Stimulated activated CD4-positive, alpha-beta T cell treated with anti-CD3 and anti-CD28 coated beads, Interleukin-4, amount 100 ng/mL, for 24 hours (primary cell): ENCODE measurements around the gene LAYN.

Experiments used
- DNase-seq: peaks from one replicate; pipeline ENCODE4 v3.0.0-alpha.2; 2020

Gene LAYN, protein sequence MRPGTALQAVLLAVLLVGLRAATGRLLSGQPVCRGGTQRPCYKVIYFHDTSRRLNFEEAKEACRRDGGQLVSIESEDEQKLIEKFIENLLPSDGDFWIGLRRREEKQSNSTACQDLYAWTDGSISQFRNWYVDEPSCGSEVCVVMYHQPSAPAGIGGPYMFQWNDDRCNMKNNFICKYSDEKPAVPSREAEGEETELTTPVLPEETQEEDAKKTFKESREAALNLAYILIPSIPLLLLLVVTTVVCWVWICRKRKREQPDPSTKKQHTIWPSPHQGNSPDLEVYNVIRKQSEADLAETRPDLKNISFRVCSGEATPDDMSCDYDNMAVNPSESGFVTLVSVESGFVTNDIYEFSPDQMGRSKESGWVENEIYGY

DNA sequence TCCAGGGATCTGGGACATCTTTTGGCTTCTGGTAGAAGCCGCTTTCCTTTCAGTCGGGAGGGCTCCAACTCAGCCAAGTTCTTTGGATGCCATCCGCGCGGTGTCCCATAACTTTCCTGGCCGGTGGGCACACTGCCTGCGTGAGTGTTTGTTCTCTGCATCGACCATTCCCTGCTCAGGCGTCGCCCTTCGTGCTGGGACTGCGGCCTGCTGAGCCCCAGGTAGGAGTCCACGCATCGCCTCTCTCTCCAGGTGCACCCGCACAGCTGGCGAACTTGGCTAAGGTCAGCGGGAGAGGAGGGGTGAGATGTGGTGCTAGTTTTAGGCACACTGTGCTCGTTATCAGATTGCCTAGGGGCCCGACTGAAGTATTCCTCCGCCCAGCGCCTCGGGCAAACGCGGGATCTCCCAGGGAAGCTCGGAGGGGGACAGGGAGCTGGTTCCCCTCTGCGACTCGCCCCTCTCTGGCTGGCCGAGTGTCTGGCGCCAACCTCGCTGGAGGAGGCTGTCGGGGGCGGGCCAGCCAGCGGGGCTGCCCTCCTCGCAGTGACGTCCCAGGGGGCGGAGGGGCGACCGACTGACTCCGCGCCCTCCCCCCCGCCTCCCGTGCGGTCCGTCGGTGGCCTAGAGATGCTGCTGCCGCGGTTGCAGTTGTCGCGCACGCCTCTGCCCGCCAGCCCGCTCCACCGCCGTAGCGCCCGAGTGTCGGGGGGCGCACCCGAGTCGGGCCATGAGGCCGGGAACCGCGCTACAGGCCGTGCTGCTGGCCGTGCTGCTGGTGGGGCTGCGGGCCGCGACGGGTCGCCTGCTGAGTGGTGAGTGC, at the start of gene LAYN:
TSS of gene LAYN (plus strand) at position 607 of the 823 bp plus-strand sequence. CDS start at position 731, 124 bp downstream.
- no peak for DNase-seq

DNA sequence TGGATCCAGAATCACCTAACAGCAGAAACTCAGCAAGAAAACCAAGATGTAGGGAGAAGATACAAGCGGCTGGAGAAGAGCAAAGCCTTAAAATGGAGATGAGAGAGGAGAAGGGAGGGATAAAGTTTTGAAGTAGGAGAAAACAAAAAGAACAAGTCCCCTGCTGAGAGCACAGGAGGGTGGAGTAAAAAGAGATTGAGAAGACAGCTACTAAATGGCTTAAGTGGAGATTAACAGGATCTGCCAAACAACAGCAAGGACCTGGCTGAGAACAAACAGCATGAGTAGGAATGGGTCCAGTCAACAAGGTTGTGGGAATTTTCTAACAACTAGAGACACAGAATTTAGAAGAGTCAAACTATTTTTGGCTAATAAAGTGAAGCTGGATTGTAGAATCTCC, 46.5 kb upstream of the LAYN start:
- no peak for DNase-seq

DNA sequence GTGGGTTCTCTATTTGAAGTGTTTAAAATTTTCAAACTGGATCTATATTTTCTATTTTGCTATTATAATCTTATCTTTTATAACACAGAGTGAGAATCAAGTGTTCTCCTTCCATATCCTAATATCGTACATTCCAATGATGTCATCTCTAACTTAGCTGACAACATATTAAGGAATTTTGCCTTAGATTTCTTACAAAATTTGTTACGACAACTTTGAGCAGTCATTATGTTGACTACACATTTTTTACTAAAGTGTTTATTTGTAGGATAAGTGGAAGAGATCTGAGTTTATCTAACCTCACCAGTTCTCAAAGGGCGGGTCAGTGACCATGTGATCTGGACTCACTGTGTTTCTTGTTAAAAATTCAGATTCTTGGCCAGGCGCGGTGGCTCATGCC, 41.0 kb upstream of the LAYN start:
- no peak for DNase-seq

DNA sequence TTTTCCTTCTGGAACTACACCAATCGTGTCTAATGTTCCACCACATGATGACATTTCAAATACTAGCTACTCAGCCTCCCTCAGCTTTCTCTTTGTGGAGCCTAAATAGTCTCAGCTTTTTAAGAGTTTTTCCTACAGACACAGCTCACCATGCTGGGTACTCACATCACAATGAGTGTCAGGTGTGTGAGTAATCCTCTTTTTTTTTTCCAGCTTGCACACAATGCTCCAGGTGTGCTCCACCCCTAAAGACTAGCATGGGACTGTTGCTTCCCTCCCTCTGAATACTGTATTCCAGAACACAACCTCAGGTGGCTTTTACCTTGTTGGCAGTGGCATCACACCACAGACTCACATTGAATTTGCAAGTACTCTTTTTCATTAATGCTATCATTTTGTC, 40.0 kb upstream of the LAYN start:
- no peak for DNase-seq

DNA sequence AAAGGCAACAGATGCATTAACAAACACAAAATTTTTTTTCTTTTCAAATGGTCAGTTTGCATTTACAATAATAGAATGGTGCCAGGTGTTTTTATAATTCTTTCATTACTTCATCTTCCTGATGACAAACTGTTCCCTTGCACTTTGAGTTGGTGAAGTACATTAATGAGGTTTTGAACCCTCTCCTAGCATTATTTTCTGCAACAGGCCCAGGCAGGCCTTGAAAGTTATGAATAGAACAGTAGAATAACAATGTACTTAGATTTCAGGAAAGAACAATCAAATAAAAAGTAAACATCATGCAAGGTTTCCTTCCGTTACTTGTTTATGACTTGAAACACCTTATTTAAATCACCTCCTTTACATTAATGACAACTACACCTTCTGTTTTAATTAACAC, 37.9 kb upstream of the LAYN start:
- DNase-seq: no peak

DNA sequence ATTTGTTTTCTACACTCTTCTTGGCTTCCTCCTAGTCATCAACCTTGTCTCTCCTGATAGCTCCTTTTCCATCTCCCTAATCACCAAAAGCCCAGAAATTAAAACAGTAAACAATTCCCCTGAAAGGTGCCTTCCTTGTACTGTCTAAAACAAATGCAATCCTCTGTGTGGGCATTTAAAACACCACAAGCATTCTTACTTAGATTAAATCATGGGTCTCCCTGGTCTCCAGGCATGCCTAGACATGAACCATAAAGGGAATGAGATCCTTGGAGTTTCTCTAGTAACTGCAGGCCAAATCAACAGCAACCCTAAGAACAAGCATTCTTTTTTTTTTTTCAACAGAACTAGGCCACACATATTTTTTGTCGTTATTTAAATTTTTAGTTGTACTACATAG, 30.2 kb upstream of the LAYN start:
- DNase-seq: no peak

DNA sequence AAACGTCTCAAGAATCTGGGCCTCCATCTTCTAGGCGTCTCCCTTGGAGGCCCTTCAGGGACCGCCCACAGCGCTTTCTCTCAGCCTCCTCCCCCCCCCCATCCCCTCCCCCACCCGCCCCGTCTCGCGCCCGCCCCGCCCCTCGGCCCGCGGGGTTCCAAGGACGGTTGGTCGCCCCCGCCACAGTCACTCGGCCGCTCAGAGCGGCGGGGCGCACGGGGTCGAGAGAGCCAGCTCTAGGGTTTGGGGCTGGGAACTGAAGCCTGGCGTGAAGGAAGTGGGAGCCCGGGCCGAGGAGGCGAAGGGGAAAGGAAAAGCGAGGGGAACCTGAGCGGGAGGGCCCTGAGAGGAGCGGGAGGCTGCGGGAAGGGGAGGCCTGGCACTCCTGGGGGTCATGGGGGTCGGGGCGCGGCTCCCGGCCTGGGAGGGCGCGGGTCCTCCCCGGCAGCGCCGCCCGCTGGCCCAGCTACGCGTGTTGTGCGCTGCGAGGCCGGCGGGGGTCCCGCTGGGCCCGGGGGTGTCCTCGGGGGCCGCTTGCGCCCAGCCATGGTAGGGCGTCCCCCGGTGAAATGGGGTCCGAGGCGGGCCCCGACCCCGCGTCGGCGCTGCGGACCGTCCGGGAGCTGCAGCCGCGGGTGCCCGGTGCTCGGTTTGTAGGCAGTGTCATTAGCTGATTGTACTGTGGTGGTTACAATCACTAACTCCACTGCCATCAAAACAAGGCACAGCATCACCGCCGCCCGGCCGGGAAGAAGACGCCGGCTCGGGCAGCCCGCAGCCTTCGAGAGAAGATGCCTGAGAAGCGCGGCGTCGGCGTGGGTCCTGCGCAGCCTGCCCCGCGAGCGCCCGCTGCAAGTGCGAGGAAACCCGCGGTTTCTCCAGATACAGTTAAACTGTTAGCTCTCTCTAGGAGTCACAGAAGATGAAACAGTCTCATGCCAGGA, 28.0 kb upstream of the LAYN start, which contains the start of gene BTG4:
TSS of gene BTG4 (minus strand) at position 91 of the 944 bp plus-strand sequence. CDS start 13,610 bp downstream, outside the sequence.
- no peak for DNase-seq

DNA sequence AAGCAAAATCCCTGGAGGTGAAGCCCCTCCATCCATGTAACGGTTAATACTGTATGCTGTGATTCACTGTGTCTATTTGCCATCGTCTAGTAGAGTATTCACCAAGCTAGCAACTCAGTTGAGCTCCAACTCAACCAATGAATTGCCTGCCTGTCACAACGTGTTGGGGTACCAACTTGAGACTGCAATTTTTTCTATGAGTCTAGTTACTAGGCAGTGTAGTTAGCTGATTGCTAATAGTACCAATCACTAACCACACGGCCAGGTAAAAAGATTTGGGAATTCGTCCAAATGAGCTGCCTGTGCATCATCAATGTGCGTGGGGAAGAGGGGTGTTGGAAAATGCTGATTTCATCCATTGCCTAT, 27.3 kb upstream of the LAYN start:
- no peak for DNase-seq

DNA sequence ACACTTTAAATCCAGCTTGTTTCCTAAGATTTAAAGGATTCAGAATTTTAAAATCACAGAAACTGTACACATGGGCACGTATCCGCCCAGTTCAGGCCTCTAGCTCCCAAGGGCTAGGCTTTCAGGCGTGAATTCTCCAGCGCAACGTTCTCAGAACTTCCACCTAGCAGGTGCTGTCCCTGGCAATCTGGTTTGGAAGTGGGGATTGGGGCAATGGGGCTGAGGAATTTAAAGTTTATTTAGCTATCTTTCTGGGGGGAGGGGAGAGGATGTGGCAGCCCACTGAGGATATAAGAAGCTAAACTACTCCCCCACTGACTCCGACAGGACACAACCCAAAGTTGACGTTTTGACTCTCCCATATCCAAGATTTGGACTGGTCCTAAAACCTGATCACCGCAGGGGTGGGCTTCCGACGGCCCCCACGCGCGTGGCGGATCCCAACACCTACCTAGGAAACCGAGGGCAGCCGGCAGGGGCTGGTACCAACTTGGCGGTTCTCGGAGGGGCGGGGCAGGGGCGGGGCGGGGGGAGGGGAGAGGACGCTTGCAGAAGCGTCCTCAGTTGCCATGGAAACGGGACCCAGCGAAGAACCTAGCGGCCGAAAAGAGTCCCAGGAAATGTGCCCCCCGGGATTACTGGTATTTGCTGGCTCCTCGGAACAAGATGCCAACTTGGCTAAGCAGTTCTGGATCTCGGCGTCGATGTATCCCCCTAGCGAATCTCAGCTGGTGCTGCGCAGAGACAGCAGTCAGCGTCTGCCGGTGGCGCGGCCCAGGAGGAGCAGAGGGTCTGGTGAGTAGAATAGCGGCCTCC, 26.1 kb upstream of the LAYN start, which contains the start of gene HOATZ:
TSS of gene HOATZ (plus strand) at position 563 of the 816 bp plus-strand sequence. CDS start at position 570, 7 bp downstream.
- DNase-seq: no peak

DNA sequence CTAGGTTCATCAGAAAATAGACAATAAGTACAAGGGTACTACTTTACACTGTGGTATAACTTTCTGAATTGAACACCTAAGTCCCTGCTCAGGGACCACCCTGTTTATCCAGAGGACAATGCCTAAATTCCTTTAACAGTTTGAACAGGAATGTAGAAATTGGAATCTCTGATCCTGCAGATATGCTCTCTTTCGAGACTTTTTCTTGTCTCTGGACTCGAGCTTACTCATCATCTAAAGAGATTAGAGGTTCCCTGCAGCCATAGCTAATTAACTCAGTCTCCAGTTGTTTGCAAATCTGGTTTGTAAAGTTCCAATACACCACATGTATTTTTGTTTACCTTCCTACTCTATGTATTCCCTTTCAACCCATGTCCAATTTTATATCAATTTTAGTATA, 24.9 kb upstream of the LAYN start:
- DNase-seq: no peak

DNA sequence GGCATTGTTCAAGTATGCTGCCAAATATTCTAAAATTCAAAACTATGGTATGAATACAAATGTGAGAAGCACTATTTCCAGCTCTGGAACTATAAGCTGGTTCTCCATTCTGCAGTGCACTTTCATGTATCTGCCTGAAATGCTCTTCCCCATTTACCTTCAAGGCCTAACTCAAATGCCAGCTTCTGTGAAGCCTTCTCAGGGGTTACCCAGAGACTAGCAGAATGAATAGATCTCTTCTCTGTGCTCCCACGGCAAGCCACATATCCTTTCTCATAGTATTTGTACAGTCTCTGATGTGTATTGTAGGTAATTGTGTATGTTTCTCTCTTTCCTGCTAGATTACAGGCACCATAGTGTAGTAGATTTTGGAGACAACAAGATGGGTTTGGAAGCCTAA, 21.9 kb upstream of the LAYN start:
- no peak for DNase-seq

DNA sequence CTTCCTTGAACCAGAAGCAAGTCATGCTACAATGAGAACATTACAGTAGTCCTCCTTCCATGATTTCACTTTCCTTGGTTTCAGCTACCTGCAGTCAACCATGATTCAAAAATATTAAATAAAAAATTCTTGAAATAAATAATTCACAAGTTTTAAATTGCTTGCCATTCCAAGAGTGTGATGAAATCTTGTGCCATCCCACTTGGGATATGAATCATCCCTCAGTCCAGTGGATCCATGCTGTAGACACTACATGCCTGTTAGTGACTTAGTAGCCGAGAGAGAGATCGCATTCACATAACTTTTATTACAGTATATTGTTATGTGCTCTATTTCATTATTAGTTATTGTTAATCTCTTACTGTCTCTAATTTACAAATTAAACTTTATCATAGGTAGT, 20.0 kb upstream of the LAYN start:
- no peak for DNase-seq

DNA sequence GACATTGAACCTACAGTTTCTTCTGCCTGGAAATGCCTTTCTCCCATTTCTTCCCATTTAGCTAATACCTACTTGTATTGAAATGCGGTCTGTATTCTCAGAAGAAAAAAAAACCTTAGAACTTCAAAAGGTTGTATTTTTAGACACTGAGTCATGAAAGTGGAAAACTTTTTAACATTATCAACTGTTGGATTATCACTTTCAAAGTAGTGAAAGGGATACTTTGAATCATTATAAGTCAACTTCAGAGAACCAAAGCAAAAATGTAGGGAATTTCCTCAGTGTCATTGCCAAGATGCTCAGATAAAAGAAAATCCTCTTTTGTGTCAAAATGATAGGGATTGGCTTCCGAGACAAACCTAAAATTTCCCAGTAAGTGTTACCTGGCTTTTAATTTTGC, 19.4 kb upstream of the LAYN start:
- no peak for DNase-seq

DNA sequence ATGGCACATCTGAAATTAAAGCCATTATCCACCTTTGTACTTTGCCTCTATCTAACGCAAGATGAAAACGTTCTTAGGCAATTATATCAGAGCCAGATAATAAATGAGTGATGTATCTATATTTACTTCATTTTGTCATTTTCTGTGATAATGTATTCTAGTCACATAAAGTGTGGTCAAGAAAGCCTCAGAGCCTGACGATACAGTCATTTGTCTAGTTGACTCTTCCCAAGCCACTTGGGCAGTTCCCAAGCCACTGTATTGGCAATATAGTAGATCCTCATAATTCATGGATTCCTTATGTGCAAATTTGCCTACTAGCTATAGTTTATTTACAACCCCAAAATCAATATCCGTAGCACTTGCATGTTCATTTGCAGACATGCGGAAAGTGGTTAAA, 18.1 kb upstream of the LAYN start:
- DNase-seq: no peak

DNA sequence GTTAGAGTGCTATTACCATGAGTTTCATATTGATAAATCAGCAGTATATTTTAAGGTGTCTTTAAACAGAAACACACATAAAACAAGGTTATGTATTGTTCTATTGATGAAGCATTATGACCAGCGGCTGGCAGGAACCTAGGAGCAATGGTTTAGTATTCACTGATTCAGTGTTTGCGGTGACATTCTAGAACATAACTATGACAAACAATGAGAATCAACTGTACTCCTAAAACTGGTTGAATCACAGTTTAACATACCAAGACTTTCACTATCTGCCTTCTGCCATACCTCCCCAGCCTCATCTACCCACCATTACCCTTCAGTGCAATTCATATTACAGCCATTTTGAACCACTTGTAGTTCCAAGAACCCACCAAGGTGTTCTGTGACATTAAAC, 17.2 kb upstream of the LAYN start:
- no peak for DNase-seq

DNA sequence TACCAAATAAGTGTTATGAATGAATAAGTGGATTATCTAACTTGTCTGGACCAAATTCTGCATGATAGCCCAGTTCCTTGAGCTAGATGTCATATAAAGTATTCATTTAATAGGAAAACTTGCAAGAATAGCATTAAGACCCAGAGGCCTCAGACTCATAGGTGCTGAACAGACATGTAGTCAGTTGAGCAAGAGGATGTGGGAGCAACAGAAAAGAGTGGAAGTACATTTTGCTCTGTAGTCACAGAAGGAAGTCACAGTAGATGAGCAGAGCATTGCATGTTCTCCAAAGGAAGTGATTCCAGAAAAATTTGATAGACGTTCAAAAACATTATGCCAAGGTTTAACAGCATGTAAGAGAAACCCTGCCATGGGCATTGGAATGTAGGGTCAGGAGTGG, 16.5 kb upstream of the LAYN start:
- DNase-seq: no peak

DNA sequence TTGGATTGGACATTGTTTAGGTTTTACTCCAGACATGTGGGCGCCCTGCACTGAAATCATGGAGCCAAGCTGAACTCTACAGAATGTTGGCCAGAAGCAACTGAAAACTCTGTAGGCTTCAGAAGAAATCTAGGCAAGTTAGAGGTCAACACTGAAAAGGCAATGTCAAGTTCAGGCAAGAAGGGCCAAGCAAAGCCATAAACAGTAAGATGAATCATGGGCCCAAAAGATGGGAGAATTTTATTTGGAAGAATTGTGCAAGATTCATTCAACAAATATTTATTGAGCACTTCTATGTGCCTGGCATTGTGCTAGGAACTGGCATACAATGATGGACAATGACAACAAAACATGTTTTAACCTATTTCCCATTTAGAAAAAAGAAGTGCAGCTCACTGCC, 15.1 kb upstream of the LAYN start:
- no peak for DNase-seq

DNA sequence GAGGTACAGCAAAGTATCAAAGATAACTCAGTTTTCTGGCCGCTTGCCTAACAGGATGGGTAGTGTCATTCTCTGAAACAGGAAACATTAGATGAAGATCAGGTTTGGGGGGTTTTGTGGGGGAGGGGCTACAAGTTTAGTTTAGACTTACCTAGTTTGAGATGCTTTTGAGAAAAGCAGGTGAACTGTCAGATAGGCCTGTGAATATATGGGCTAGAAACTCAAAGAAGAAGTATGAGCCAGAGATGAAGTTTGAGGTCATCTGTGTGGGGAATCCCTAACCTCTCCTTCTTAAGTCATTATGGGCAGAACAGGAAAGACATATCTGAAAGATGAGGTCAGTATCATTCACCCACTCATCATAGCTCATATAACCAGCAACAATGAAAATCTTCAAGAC, 14.0 kb upstream of the LAYN start:
- DNase-seq: no peak

DNA sequence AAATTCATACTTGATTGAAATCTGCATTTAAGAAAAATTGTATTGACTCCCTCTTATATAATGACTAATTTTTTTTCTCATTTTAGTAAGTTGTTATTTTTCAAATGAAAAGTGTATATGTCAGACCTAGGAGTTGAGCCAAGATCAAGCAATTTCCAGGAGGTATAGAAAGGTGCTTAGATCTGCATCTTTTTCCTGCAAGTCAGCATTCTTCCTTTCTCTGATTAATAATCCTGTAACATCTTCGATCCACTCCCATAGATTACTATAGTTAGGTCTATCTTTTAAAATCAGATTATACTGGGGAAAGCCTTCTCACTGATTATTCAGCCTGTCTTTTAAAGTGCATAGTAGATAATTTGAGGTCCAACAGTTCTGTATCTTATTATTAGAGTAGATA, 13.2 kb upstream of the LAYN start:
- DNase-seq: no peak

DNA sequence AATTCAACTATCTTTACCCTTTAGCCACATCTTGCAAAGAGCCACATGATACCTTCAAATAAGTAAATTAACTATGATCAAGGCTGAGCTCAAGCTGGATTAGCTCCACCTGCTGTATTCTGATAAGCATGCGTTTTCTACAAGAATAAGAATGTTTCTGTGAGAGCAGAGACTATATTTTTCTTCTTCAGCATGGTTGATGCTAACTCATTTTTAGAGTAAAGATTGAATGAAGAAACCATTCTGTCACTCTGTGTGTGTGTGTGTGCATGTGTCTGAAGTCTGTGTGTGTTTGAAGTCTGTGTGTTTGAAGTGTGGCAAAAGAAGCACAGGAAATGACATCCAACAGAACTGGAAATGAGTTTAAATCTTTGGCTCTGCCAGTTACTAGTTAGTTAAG, 12.0 kb upstream of the LAYN start:
- DNase-seq: no peak

DNA sequence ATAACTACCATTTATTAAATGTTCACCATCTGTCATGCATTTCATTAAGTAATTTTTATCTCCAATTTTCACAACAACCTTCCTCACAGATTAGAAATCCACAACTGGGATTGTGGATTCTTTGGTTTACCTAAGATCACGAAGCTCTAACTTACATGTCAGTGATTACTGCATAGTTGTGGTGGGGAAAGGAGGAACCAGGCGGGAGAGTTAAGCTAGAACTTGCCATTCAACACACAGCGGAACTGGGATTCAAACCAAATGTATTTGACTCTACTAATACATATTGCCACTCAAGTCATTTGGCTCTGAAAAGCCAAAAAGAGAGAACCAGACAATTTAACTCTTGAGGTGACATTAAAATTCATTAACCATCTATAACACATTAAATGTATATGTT, 10.4 kb upstream of the LAYN start:
- no peak for DNase-seq

DNA sequence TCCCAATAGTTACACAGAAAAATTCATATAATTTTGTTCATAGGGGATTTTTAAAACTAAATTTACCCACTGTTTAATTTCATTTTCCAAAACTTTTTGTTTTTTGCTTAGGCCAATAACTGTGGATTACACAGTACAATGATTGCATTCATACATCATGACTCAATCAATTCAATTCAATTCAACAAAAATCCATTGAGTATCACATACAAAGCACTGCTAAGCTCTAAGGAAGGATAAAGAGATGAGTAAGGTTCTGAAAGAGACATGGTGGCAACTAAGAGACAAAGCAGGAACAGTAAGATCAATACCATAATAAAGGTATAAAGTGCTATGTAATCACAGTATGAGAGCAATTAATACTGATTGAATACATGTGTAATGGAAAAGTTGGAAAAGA, 9.4 kb upstream of the LAYN start:
- no peak for DNase-seq
